Right atrium auricular region (tissue), 2 donors: ENCODE measurements around the gene ACTL7B. TPM values are rescaled to one million over a fixed set of nuclear protein-coding genes. Genes with fewer than 3 reads are reported as not detected.

Experiments
- DNase-seq: peaks from one replicate; pipeline ENCODE4 v3.0.0-alpha.2; 2019; ENCODE audit warnings: low spot score
- H3K27ac ChIP-seq, 2 donors: fragments of 200-600 bp; sonication (generic); 1 replicate in 1 of 2; 2 replicates in 1 of 2; pipeline ENCODE4 v1.5.1; 2016 to 2019
- H3K27me3 ChIP-seq, 2 donors: fragments of 200-600 bp; sonication (generic); one replicate each; pipeline versions ENCODE4 v1.5.1 to v1.6.0; 2017 to 2019
- H3K36me3 ChIP-seq: fragments of 200-600 bp; sonication (generic); one replicate; pipeline ENCODE4 v1.5.1; 2016
- H3K4me1 ChIP-seq, 2 donors: fragments of 200-600 bp; sonication (generic); one replicate each; pipeline versions ENCODE4 v1.5.1 to v1.6.0; 2017 to 2019
- H3K4me3 ChIP-seq, 2 donors: fragments of 200-600 bp; sonication (generic); 1 replicate in 1 of 2; 2 replicates in 1 of 2; pipeline ENCODE4 v1.5.1; 2017 to 2019; ENCODE audit warnings: mild to moderate bottlenecking in 1 of 2, moderate library complexity in 1 of 2
- H3K9me3 ChIP-seq, 2 donors: fragments of 200-600 bp; sonication (generic); one replicate each; pipeline ENCODE4 v1.5.1; 2019
- total RNA-seq, 2 donors: library from RNA; depleted of rRNA; stranded (reverse); fragments of >200 nt; gene quantifications; one replicate each; pipeline ENCODE4 v1.1.0, GENCODE V29; 2016
- TF ChIP-seq, protein P1 (sequence below), 2 donors: fragments of 200-600 bp; sonication (generic); IDR thresholded peaks; one replicate each; pipeline ENCODE4 v1.5.1; 2019; ENCODE audit warnings: antibody characterized with exemption in 2 of 2

The ACTL7B gene
- total RNA-seq, 2 donors from 2014 or later = not detected

- Histone ChIP-seq H3K4me1 (peaks cover 0 to 1% of the 10 kb centered on the region in 2 donors), H3K27ac (no peak overlapping the region), H3K27me3 (no peaks in the 10 kb centered on the region), H3K4me3 (no peak overlapping the region), H3K9me3 (no peaks in the 10 kb centered on the region), H3K36me3 (no peaks in the 10 kb centered on the region)
- DNase-seq = no peak
- TF ChIP-seq, protein P1, sequence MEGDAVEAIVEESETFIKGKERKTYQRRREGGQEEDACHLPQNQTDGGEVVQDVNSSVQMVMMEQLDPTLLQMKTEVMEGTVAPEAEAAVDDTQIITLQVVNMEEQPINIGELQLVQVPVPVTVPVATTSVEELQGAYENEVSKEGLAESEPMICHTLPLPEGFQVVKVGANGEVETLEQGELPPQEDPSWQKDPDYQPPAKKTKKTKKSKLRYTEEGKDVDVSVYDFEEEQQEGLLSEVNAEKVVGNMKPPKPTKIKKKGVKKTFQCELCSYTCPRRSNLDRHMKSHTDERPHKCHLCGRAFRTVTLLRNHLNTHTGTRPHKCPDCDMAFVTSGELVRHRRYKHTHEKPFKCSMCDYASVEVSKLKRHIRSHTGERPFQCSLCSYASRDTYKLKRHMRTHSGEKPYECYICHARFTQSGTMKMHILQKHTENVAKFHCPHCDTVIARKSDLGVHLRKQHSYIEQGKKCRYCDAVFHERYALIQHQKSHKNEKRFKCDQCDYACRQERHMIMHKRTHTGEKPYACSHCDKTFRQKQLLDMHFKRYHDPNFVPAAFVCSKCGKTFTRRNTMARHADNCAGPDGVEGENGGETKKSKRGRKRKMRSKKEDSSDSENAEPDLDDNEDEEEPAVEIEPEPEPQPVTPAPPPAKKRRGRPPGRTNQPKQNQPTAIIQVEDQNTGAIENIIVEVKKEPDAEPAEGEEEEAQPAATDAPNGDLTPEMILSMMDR (IDR thresholded peaks at IDR 0.05) = no peak
Measured at GRCh38 chr9:108860764-108861163, 5.0 kb upstream of the ACTL7B start.

DNA sequence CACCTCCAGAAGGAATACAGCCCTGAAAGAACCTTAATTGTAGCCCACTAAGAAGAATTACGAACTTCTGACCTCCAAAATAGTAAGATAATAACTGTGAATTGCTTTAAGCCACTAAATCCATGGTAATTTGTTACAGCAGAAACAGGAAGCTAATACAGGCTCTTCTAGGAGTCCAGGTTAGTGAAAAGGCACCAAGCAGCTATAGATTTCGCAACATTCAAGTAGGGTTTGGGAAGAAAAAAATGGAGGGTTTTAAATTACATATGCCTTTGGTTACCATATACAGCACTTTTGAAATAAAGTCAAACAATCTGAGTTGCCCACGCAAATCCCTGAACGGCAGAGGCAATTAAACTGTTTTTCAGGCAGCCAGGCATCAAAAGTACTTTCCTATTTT, 4.6 kb upstream of the ACTL7B start:
- Histone ChIP-seq H3K27me3 (no peaks in the 10 kb centered on the region), H3K4me1 (no peaks in the 10 kb centered on the region), H3K27ac (no peak overlapping the region), H3K4me3 (no peak overlapping the region), H3K36me3 (no peaks in the 10 kb centered on the region), H3K9me3 (no peaks in the 10 kb centered on the region)
- no peak for DNase-seq
- TF ChIP-seq, protein P1 (IDR thresholded peaks at IDR 0.05) = no peak

DNA sequence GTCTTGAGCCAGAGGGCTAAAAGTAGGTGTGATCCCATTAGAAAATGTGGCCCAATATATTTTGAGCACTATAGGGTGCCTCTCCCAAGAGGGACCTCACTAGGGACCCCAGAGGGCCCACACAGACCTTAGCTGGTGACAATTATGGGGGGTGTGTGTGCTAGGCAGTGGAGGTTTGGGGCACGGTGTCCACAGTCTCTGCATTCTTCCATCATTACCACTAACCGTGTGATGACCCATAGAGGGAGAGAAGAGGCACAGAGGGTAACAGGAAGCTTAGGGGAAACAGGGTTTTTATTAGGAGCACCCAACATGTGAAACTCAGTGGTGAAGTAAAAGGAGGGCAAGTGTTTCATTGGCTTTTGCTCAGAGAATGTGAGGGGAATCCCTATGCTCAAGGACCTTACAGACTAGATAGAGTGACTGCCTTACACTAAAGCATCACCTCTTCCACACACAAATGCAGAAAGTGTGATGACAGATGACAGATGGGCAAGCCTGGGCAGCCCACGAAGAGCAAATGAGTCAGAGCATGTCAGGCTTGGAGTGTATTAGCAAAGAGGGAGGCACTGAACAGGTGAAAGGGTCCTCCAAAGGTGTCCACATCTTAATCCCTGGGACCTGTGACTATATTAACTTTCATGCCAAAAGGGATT, 3.8 kb upstream of the ACTL7B start:
- TF ChIP-seq, protein P1 (IDR thresholded peaks at IDR 0.05) = no peak
- no peaks in the 10 kb centered on the region for H3K27me3 ChIP-seq
- H3K9me3 ChIP-seq = no peaks in the 10 kb centered on the region
- no peaks in the 10 kb centered on the region for H3K4me1 ChIP-seq
- no peaks in the 10 kb centered on the region for H3K36me3 ChIP-seq
- H3K4me3 ChIP-seq = no peak overlapping the region
- DNase-seq = no peak
- H3K27ac ChIP-seq = no peak overlapping the region

- no peaks in the 10 kb centered on the region for H3K36me3 ChIP-seq
- H3K4me3 ChIP-seq = no peak overlapping the region
- H3K27ac ChIP-seq = no peak overlapping the region
- H3K27me3 ChIP-seq = no peaks in the 10 kb centered on the region
- no peaks in the 10 kb centered on the region for H3K9me3 ChIP-seq
- no peak for DNase-seq
- no peaks in the 10 kb centered on the region for H3K4me1 ChIP-seq
- TF ChIP-seq, protein P1 (IDR thresholded peaks at IDR 0.05) = no peak
Measured at GRCh38 chr9:108857572-108857971, 1.8 kb upstream of the ACTL7B start.

GRCh38 chr9:108855529-108855886, 278 bp downstream of the ACTL7B start:
- Histone ChIP-seq H3K27ac (no peak overlapping the region), H3K4me3 (no peak overlapping the region), H3K27me3 (no peaks in the 10 kb centered on the region), H3K9me3 (no peaks in the 10 kb centered on the region), H3K4me1 (no peaks in the 10 kb centered on the region), H3K36me3 (no peaks in the 10 kb centered on the region)
- no peak for DNase-seq
- TF ChIP-seq, protein P1 (IDR thresholded peaks at IDR 0.05) = no peak
